Activated naive CD4-positive, alpha-beta T cell treated with Interleukin-2 at 50 U/mL for 16 hours (primary cell): ENCODE results near the gene SLC7A9.
"Not testable (repeated sequence)": the region's sequence is repeated elsewhere in the genome, so short reads cannot be mapped to it uniquely, and the experiment has no call there.

ENCODE experiments used
- DNase-seq: peaks from one replicate; pipeline ENCODE4 v3.0.0-alpha.2; 2020

The SLC7A9 gene

GRCh38 chr19:32869369-32869965, at the start of gene SLC7A9:
TSS of gene SLC7A9 (minus strand) at chr19:32869767. CDS start at chr19:32868534, 1,233 bp downstream.
- DNase-seq = no peak

- DNase-seq = no peak
Observed at GRCh38 chr19:32919365-32919764, 49.8 kb upstream of the SLC7A9 start.

GRCh38 chr19:32917616-32917996, 48.0 kb upstream of the SLC7A9 start:
- DNase-seq = no peak

- DNase-seq = no peak
Observed at GRCh38 chr19:32916969-32917615, 47.5 kb upstream of the SLC7A9 start.

GRCh38 chr19:32914879-32915660, 45.5 kb upstream of the SLC7A9 start:
- DNase-seq = no peak

GRCh38 chr19:32911467-32911866, 41.9 kb upstream of the SLC7A9 start:
- no peak for DNase-seq

- DNase-seq = no peak
Observed at GRCh38 chr19:32910874-32911273, 41.3 kb upstream of the SLC7A9 start.

- DNase-seq = no peak
Observed at GRCh38 chr19:32910094-32910493, 40.5 kb upstream of the SLC7A9 start.

GRCh38 chr19:32909257-32909656, 39.7 kb upstream of the SLC7A9 start:
- no peak for DNase-seq

GRCh38 chr19:32908641-32909190, 39.1 kb upstream of the SLC7A9 start:
- no peak for DNase-seq

GRCh38 chr19:32902448-32902847, 32.9 kb upstream of the SLC7A9 start:
- DNase-seq = no peak

- no peak for DNase-seq
Observed at GRCh38 chr19:32901504-32902161, 32.1 kb upstream of the SLC7A9 start.

GRCh38 chr19:32896516-32897214, 27.1 kb upstream of the SLC7A9 start:
- DNase-seq = no peak

- DNase-seq = no peak
Observed at GRCh38 chr19:32895384-32895783, 25.8 kb upstream of the SLC7A9 start.

- DNase-seq = no peak
Observed at GRCh38 chr19:32891609-32892008, 22.0 kb upstream of the SLC7A9 start.

GRCh38 chr19:32890841-32891240, 21.3 kb upstream of the SLC7A9 start:
- no peak for DNase-seq

GRCh38 chr19:32890326-32890725, 20.8 kb upstream of the SLC7A9 start:
- no peak for DNase-seq

- no peak for DNase-seq
Observed at GRCh38 chr19:32889137-32889934, 19.8 kb upstream of the SLC7A9 start.

GRCh38 chr19:32887572-32888215, 18.1 kb upstream of the SLC7A9 start:
- no peak for DNase-seq

GRCh38 chr19:32886241-32886640, 16.7 kb upstream of the SLC7A9 start:
- DNase-seq = no peak

GRCh38 chr19:32885255-32885654, 15.7 kb upstream of the SLC7A9 start:
- DNase-seq = not testable (repeated sequence)
